ENCODE data around the gene TMTC2.

TMTC2 gene

GRCh38 chr12:82883394-82884355 is 197.0 kb downstream of the TMTC2 start:
- no peak for DNase-seq (ENCODE audit: low read depth)

- no peak for DNase-seq (ENCODE audit: low read depth)
Measured at GRCh38 chr12:82886671-82887340, 200.1 kb downstream of the TMTC2 start.

- DNase-seq (ENCODE audit: low read depth): no peak
Measured at GRCh38 chr12:82893896-82894295, 207.2 kb downstream of the TMTC2 start.

- no peak for DNase-seq (ENCODE audit: low read depth)
Measured at GRCh38 chr12:82896277-82896676, 209.6 kb downstream of the TMTC2 start.

GRCh38 chr12:82896979-82897378 is 210.3 kb downstream of the TMTC2 start:
- DNase-seq (ENCODE audit: low read depth): no peak

- no peak for DNase-seq (ENCODE audit: low read depth)
Measured at GRCh38 chr12:82898441-82898840, 211.7 kb downstream of the TMTC2 start.

GRCh38 chr12:82904219-82904790 is 217.6 kb downstream of the TMTC2 start:
- no peak for DNase-seq (ENCODE audit: low read depth)

- no peak for DNase-seq (ENCODE audit: low read depth)
Measured at GRCh38 chr12:82910246-82910893, 223.7 kb downstream of the TMTC2 start.

- no peak for DNase-seq (ENCODE audit: low read depth)
Measured at GRCh38 chr12:82912406-82912805, 225.7 kb downstream of the TMTC2 start.

- no peak for DNase-seq (ENCODE audit: low read depth)
Measured at GRCh38 chr12:82919388-82920054, 232.8 kb downstream of the TMTC2 start.

GRCh38 chr12:82923935-82924334 is 237.2 kb downstream of the TMTC2 start:
- no peak for DNase-seq (ENCODE audit: low read depth)

- DNase-seq (ENCODE audit: low read depth): no peak
Measured at GRCh38 chr12:82926630-82927029, 239.9 kb downstream of the TMTC2 start.

- no peak for DNase-seq (ENCODE audit: low read depth)
Measured at GRCh38 chr12:82930301-82930700, 243.6 kb downstream of the TMTC2 start.

- DNase-seq (ENCODE audit: low read depth): no peak
Measured at GRCh38 chr12:82931349-82932116, 244.8 kb downstream of the TMTC2 start.

GRCh38 chr12:82937151-82937550 is 250.4 kb downstream of the TMTC2 start:
- DNase-seq (ENCODE audit: low read depth): no peak

- no peak for DNase-seq (ENCODE audit: low read depth)
Measured at GRCh38 chr12:82942521-82942920, 255.8 kb downstream of the TMTC2 start.

GRCh38 chr12:82942991-82943401 is 256.3 kb downstream of the TMTC2 start:
- no peak for DNase-seq (ENCODE audit: low read depth)

- no peak for DNase-seq (ENCODE audit: low read depth)
Measured at GRCh38 chr12:82948491-82948890, 261.8 kb downstream of the TMTC2 start.

- no peak for DNase-seq (ENCODE audit: low read depth)
Measured at GRCh38 chr12:82950356-82950755, 263.6 kb downstream of the TMTC2 start.

- DNase-seq (ENCODE audit: low read depth): no peak
Measured at GRCh38 chr12:82952946-82953345, 266.2 kb downstream of the TMTC2 start.

- no peak for DNase-seq (ENCODE audit: low read depth)
Measured at GRCh38 chr12:82953397-82953796, 266.7 kb downstream of the TMTC2 start.

Data from activated T-helper 1 cell treated with Interleukin-2 at 50 U/mL for 16 hours (primary cell).